ENCODE measurements around the gene TTC36.

- TF ChIP-seq, protein P1, sequence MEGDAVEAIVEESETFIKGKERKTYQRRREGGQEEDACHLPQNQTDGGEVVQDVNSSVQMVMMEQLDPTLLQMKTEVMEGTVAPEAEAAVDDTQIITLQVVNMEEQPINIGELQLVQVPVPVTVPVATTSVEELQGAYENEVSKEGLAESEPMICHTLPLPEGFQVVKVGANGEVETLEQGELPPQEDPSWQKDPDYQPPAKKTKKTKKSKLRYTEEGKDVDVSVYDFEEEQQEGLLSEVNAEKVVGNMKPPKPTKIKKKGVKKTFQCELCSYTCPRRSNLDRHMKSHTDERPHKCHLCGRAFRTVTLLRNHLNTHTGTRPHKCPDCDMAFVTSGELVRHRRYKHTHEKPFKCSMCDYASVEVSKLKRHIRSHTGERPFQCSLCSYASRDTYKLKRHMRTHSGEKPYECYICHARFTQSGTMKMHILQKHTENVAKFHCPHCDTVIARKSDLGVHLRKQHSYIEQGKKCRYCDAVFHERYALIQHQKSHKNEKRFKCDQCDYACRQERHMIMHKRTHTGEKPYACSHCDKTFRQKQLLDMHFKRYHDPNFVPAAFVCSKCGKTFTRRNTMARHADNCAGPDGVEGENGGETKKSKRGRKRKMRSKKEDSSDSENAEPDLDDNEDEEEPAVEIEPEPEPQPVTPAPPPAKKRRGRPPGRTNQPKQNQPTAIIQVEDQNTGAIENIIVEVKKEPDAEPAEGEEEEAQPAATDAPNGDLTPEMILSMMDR (IDR thresholded peaks at IDR 0.05), result no peak
- TF ChIP-seq ZFX (IDR thresholded peaks at IDR 0.05; ENCODE audit: borderline replicate concordance), result no peak
Observed at GRCh38 chr11:118529584-118530175, 2.4 kb downstream of the TTC36 start.

All from 22Rv1 (cell line).